GM08714 (cell line): ENCODE data around the gene MRPS15.
A peak's percentile ranks its signal among the peaks of the same experiment; 100 is the strongest.

Source experiments
- H3K4me3 ChIP-seq: fragments of 200-500 bp; sonication (Bioruptor generic); 2 replicates; pipeline ENCODE4 v1.5.1; 2014; ENCODE audit warnings: mild to moderate bottlenecking, low read length, inconsistent platforms
- ZNF274 ChIP-seq: IDR thresholded peaks from 2 replicates; pipeline ENCODE4 v1.6.1; 2012; ENCODE audit warnings: mild to moderate bottlenecking, low read depth, low read length

The MRPS15 gene

GRCh38 chr1:36475341-36475740 lies 11.2 kb upstream of the MRPS15 start:
- no peak for TF ChIP-seq ZNF274
- H3K4me3 ChIP-seq = no peak overlapping the region

- TF ChIP-seq ZNF274 = no peak
- no peak overlapping the region for H3K4me3 ChIP-seq
These were observed 8.5 kb upstream of the MRPS15 start for GRCh38 chr1:36472656-36473055.

GRCh38 chr1:36471830-36472641 lies 7.9 kb upstream of the MRPS15 start:
- no peak overlapping the region for H3K4me3 ChIP-seq
- TF ChIP-seq ZNF274 = no peak

GRCh38 chr1:36469163-36469562 lies 5.0 kb upstream of the MRPS15 start:
- no peak for TF ChIP-seq ZNF274

GRCh38 chr1:36467700-36468455 lies 3.7 kb upstream of the MRPS15 start:
- no peak overlapping the region for H3K4me3 ChIP-seq
- TF ChIP-seq ZNF274 = no peak

More at GRCh38 chr1:36469163-36469562, 5.0 kb upstream of the MRPS15 start:
- H3K4me3 ChIP-seq = no peak overlapping the region

GRCh38 chr1:36467027-36467410 lies 2.8 kb upstream of the MRPS15 start:
- TF ChIP-seq ZNF274 = no peak
- no peak overlapping the region for H3K4me3 ChIP-seq

- no peak overlapping the region for H3K4me3 ChIP-seq
- TF ChIP-seq ZNF274 = no peak
These were observed 2.3 kb upstream of the MRPS15 start for GRCh38 chr1:36466370-36467026.

GRCh38 chr1:36465731-36466369 lies 1.7 kb upstream of the MRPS15 start:
- TF ChIP-seq ZNF274 = no peak
- no peak overlapping the region for H3K4me3 ChIP-seq

- H3K4me3 ChIP-seq = peak overlapping the region; percentile 83; the same call in 1 of the 2 replicates
- no peak for TF ChIP-seq ZNF274
These were observed 615 bp upstream of the MRPS15 start for GRCh38 chr1:36464605-36465393.

GRCh38 chr1:36463463-36463802 lies 751 bp downstream of the MRPS15 start:
- TF ChIP-seq ZNF274 = no peak
- peak overlapping the region; percentile 83 for H3K4me3 ChIP-seq

GRCh38 chr1:36458910-36459309 lies 5.3 kb downstream of the MRPS15 start:
- TF ChIP-seq ZNF274 = no peak
- H3K4me3 ChIP-seq = no peak overlapping the region

GRCh38 chr1:36457691-36458090 lies 6.5 kb downstream of the MRPS15 start:
- no peak overlapping the region for H3K4me3 ChIP-seq

GRCh38 chr1:36456391-36456928 lies 7.7 kb downstream of the MRPS15 start:
- no peak for TF ChIP-seq ZNF274
- no peak overlapping the region for H3K4me3 ChIP-seq

More at GRCh38 chr1:36457691-36458090, 6.5 kb downstream of the MRPS15 start:
- no peak for TF ChIP-seq ZNF274
